ENCODE results near the gene FILIP1. TPM values are rescaled to one million over a fixed set of nuclear protein-coding genes. Genes with fewer than 3 reads are reported as not detected.

The FILIP1 gene
- total RNA-seq, 1 donor: under 0.01 TPM

- Histone ChIP-seq H3K9me3 (ENCODE audit: low read depth, low read length) (no peaks in the 10 kb centered on the region), H3K27ac (ENCODE audit: low read depth, low read length) (no peak overlapping the region), H2AFZ (ENCODE audit: low read length) (no peak overlapping the region), H3K4me3 (ENCODE audit: insufficient read depth, low read length) (no peak overlapping the region), H4K20me1 (ENCODE audit: insufficient read depth, low read length) (no peaks in the 10 kb centered on the region), H3K36me3 (ENCODE audit: insufficient read depth, low read length) (no peaks in the 10 kb centered on the region), H3K27me3 (ENCODE audit: insufficient read depth, low read length) (no peaks in the 10 kb centered on the region), H3K4me2 (ENCODE audit: insufficient read depth, low read length) (no peak overlapping the region), H3K79me2 (ENCODE audit: insufficient read depth, low read length) (no peaks in the 10 kb centered on the region), H3K4me1 (ENCODE audit: insufficient read depth, low read length) (peaks cover 2% of the 10 kb centered on the region)
- TF ChIP-seq CTCF (IDR thresholded peaks at IDR 0.05; ENCODE audit: extremely low read depth, low read depth, low read length): no peak
- DNase-seq (ENCODE audit: insufficient read length, low spot score, missing footprints): no peak
Observed at GRCh38 chr6:75427329-75427728, 66.3 kb downstream of the FILIP1 start.

GRCh38 chr6:75424618-75425548 lies 68.7 kb downstream of the FILIP1 start:
- Histone ChIP-seq H3K4me2 (ENCODE audit: insufficient read depth, low read length) (no peak overlapping the region), H3K27ac (ENCODE audit: low read depth, low read length) (no peak overlapping the region), H3K9me3 (ENCODE audit: low read depth, low read length) (no peaks in the 10 kb centered on the region), H3K36me3 (ENCODE audit: insufficient read depth, low read length) (no peaks in the 10 kb centered on the region), H3K4me3 (ENCODE audit: insufficient read depth, low read length) (no peak overlapping the region), H3K79me2 (ENCODE audit: insufficient read depth, low read length) (no peaks in the 10 kb centered on the region), H2AFZ (ENCODE audit: low read length) (no peak overlapping the region), H4K20me1 (ENCODE audit: insufficient read depth, low read length) (no peaks in the 10 kb centered on the region), H3K27me3 (ENCODE audit: insufficient read depth, low read length) (no peaks in the 10 kb centered on the region), H3K4me1 (ENCODE audit: insufficient read depth, low read length) (no peaks in the 10 kb centered on the region)
- no peak for TF ChIP-seq CTCF (IDR thresholded peaks at IDR 0.05; ENCODE audit: extremely low read depth, low read depth, low read length)
- DNase-seq (ENCODE audit: insufficient read length, low spot score, missing footprints): no peak

GRCh38 chr6:75423386-75423785 lies 70.2 kb downstream of the FILIP1 start:
- TF ChIP-seq CTCF (IDR thresholded peaks at IDR 0.05; ENCODE audit: extremely low read depth, low read depth, low read length): no peak
- no peak overlapping the region for H3K4me2 ChIP-seq (ENCODE audit: insufficient read depth, low read length)
- no peak overlapping the region for H2AFZ ChIP-seq (ENCODE audit: low read length)
- H3K27me3 ChIP-seq (ENCODE audit: insufficient read depth, low read length): no peaks in the 10 kb centered on the region
- H3K36me3 ChIP-seq (ENCODE audit: insufficient read depth, low read length): no peaks in the 10 kb centered on the region
- no peaks in the 10 kb centered on the region for H3K9me3 ChIP-seq (ENCODE audit: low read depth, low read length)
- H3K4me1 ChIP-seq (ENCODE audit: insufficient read depth, low read length): peaks cover under 1% of the 10 kb centered on the region
- H3K4me3 ChIP-seq (ENCODE audit: insufficient read depth, low read length): no peak overlapping the region
- no peak for DNase-seq (ENCODE audit: insufficient read length, low spot score, missing footprints)
- H3K27ac ChIP-seq (ENCODE audit: low read depth, low read length): no peak overlapping the region
- no peaks in the 10 kb centered on the region for H3K79me2 ChIP-seq (ENCODE audit: insufficient read depth, low read length)
- no peaks in the 10 kb centered on the region for H4K20me1 ChIP-seq (ENCODE audit: insufficient read depth, low read length)

GRCh38 chr6:75422024-75422639 lies 71.5 kb downstream of the FILIP1 start:
- DNase-seq (ENCODE audit: insufficient read length, low spot score, missing footprints): no peak

More at GRCh38 chr6:75422024-75422639, 71.5 kb downstream of the FILIP1 start:
- Histone ChIP-seq H3K4me3 (ENCODE audit: insufficient read depth, low read length) (no peak overlapping the region), H3K27ac (ENCODE audit: low read depth, low read length) (no peak overlapping the region), H3K36me3 (ENCODE audit: insufficient read depth, low read length) (no peaks in the 10 kb centered on the region), H3K4me1 (ENCODE audit: insufficient read depth, low read length) (peaks cover 2% of the 10 kb centered on the region), H3K27me3 (ENCODE audit: insufficient read depth, low read length) (no peaks in the 10 kb centered on the region), H3K9me3 (ENCODE audit: low read depth, low read length) (no peaks in the 10 kb centered on the region), H3K79me2 (ENCODE audit: insufficient read depth, low read length) (no peaks in the 10 kb centered on the region), H3K4me2 (ENCODE audit: insufficient read depth, low read length) (peak overlapping the region; percentile 0), H2AFZ (ENCODE audit: low read length) (no peak overlapping the region), H4K20me1 (ENCODE audit: insufficient read depth, low read length) (no peaks in the 10 kb centered on the region)
- TF ChIP-seq CTCF (IDR thresholded peaks at IDR 0.05; ENCODE audit: extremely low read depth, low read depth, low read length): no peak
